ENCODE results near the gene PRICKLE1.

The PRICKLE1 gene

DNA sequence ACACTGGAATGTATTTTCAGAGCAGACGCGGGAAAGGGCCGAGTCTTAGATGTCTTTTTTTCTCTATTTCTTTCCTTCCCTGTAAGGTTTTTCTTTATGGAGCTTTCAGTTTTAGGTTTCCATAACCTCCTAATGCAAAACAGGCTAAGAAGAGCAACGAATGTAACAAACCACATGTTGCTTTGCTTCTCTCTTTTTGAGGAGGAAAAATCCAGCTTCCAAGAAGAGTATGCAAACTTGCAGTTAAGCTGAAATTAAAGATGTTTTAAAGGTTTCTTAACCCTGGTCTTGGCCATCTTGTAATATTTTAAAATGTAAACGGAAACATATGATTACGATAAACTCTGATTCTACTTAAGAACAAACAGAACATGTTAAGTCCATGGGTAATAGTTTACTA, 86.9 kb downstream of the PRICKLE1 start:
- TF ChIP-seq, protein P1, sequence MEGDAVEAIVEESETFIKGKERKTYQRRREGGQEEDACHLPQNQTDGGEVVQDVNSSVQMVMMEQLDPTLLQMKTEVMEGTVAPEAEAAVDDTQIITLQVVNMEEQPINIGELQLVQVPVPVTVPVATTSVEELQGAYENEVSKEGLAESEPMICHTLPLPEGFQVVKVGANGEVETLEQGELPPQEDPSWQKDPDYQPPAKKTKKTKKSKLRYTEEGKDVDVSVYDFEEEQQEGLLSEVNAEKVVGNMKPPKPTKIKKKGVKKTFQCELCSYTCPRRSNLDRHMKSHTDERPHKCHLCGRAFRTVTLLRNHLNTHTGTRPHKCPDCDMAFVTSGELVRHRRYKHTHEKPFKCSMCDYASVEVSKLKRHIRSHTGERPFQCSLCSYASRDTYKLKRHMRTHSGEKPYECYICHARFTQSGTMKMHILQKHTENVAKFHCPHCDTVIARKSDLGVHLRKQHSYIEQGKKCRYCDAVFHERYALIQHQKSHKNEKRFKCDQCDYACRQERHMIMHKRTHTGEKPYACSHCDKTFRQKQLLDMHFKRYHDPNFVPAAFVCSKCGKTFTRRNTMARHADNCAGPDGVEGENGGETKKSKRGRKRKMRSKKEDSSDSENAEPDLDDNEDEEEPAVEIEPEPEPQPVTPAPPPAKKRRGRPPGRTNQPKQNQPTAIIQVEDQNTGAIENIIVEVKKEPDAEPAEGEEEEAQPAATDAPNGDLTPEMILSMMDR (IDR thresholded peaks at IDR 0.05; ENCODE audit: insufficient read depth, missing control alignments) = no peak
- FAIRE-seq (no peak), DNase-seq (ENCODE audit: insufficient read length, low spot score) (no peak)

DNA sequence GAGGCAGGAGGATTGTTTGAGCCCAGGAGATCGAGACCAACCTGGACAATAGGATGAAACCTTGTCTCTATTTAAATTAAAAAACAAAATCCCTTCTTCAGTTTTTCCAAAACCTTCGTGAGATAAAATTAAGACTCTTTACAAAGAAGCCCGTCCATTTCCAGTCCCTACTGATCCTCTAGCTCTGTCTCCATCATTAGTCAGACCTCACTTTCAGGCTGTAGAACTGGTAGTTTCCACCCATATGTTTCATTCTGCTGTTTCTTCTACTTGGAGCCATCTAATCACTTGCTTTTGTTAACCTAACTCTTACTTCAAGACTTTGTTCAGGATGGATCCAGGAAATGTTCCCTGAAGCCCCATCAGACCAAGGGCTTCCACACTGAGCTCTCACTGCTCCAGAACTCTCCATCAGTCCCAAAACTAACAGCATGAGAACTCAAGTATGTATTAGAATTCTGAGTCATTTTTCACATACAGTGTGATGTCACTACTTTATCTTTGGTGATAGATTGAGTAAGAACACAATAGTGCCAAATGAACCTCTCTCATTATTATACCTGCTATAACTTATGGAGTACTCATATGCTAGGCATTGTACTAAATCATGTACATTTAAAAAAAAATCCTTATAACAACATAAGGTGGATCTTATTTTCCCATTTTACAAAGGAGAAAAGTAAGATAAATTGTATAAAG, 90.8 kb downstream of the PRICKLE1 start:
- TF ChIP-seq, protein P1 (IDR thresholded peaks at IDR 0.05; ENCODE audit: insufficient read depth, missing control alignments) = no peak
- DNase-seq (ENCODE audit: insufficient read length, low spot score) (no peak), FAIRE-seq (no peak)

DNA sequence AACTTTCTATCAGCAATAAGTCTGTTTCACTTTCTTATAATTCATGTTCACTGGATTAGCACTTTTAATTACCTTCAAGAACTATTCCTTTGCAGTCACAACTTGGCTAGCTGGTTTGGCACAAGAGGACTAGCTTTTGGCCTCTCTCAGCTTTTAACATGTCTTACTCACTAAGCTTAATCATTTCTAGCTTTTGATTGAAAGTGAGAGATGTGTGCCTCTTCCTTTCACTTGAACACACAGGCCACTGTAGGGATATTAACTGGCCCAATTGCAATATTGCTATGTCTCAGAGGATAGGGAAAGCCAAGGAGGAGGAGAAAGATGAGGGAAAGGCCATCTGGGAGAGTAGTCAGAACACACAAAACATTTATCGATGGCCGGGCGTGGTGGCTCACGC, 92.7 kb downstream of the PRICKLE1 start:
- no peak for FAIRE-seq
- no peak for DNase-seq (ENCODE audit: insufficient read length, low spot score)
- TF ChIP-seq, protein P1 (IDR thresholded peaks at IDR 0.05; ENCODE audit: insufficient read depth, missing control alignments) = no peak

DNA sequence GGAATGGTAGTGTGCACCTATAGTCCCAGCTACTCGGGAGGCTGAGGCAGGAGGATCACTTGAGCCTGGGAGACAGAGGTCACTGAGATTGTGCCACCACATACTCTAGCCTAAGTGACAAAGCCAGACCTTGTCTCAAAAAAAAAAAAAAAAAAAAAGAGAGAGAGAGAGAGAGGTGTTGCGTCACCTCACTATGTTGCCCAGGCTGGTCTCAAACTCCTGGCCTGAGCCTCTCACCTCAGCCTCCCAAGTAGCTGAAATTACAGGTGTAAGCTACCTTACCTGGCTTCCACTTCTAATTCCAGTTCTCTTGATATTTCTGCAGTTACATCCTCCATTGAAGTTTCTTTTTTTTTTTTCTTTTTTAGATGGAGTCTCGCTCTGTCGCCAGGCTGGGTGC, 94.3 kb downstream of the PRICKLE1 start:
- FAIRE-seq = no peak
- TF ChIP-seq, protein P1 (IDR thresholded peaks at IDR 0.05; ENCODE audit: insufficient read depth, missing control alignments) = no peak
- DNase-seq (ENCODE audit: insufficient read length, low spot score) = no peak

DNA sequence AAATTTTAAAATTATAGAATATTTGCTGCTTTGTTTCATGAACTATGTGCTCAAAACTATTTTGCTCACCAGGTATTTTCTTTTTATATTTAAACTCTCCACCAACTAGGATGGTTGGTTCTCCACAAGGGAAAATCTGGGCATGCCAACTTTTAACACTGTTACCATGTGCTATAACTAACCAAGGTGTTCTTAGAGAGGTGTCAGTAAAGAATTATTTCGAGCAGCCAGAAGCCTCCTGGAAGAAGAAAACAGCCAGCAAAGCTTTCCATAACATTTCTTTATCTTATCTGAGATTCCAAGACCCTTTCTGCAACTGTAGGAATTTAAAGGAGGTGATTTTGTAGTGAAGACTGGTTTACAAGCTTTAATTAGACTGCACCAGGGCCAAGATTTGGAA, 97.3 kb downstream of the PRICKLE1 start:
- DNase-seq (ENCODE audit: insufficient read length, low spot score) (no peak), FAIRE-seq (no peak)
- TF ChIP-seq, protein P1 (IDR thresholded peaks at IDR 0.05; ENCODE audit: insufficient read depth, missing control alignments) = no peak

DNA sequence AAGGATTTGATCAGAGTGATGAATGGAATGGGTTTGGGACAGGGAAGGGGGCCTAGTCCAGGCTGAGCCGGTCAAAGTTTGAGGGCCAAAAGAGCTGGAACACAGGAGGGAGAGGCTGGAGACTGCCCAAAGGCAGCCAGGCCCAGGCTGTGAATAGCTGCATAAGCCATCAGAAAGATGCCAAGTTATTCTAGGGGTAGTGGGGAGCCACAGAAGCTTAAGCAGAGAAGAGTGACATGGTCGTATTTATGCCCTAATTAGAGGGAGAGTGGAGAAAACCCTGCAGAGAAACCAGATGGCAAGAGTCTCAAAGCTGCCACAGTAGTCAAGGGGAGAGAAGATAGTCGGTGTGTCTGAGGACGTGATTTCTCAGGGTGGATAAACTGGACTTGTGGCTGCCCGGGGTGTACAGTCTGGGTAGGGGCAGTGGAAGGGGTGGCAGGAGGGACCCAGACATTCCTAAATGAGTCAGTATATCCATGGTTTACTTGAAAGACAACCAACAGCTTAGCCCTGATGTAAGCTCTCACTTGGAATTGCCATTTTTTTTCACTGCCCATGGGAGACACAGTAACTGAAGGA, 99.2 kb downstream of the PRICKLE1 start:
- FAIRE-seq = no peak
- TF ChIP-seq, protein P1 (IDR thresholded peaks at IDR 0.05; ENCODE audit: insufficient read depth, missing control alignments) = no peak
- DNase-seq (ENCODE audit: insufficient read length, low spot score) = no peak

DNA sequence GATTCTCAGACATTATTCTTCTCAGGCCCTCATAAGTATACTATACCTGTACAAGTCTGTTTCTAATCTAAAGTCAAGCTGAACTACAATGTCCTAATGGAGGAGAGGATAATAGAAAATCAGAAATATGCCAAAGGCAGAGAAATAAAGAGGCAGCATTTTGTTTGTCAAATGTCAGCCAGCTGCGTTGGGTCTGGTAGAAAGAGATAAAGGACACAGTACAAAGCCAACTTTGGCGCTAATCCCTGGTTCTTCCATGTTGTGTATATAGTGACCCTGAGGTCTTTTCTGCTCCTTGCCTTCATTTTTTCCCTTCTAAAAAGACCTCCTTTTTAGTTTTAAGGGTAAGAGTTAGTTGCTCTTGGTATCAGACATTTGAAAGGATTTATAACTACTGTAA, 103.1 kb downstream of the PRICKLE1 start:
- DNase-seq (ENCODE audit: insufficient read length, low spot score) (no peak), FAIRE-seq (no peak)
- TF ChIP-seq, protein P1 (IDR thresholded peaks at IDR 0.05; ENCODE audit: insufficient read depth, missing control alignments) = no peak

Measured in D721Med (cell line).